Cardiac septum (tissue), 1 donor: Measurements from ENCODE around the gene SLC26A6. TPM values are rescaled to one million over a fixed set of nuclear protein-coding genes. Genes with fewer than 3 reads are reported as not detected.

Experiments
- DNase-seq: peaks from one replicate; pipeline ENCODE4 v3.0.0-alpha.2; 2020; ENCODE audit warnings: low spot score
- intact Hi-C: fragments of 100-400 bp; cut with DNase I; formaldehyde crosslinking; loops from one replicate; pipeline ENCODE4 v1.14.0; 2022
- long read RNA-seq: library from polyadenylated mRNA; unstranded; transcript quantifications from one replicate; pipeline ENCODE4 v2.0.0, GENCODE V29; 2021
- total RNA-seq: library from RNA; stranded (reverse); fragmentation: NEBNext Ultra II Directional; extraction: Animal tissue kit (Norgen Biotek cat#: 25700); gene quantifications from one replicate; pipeline ENCODE4 v1.2.1, GENCODE V29; 2021
- donor health status: DM: no; HTN: no; CAD: no.

Gene SLC26A6, protein sequence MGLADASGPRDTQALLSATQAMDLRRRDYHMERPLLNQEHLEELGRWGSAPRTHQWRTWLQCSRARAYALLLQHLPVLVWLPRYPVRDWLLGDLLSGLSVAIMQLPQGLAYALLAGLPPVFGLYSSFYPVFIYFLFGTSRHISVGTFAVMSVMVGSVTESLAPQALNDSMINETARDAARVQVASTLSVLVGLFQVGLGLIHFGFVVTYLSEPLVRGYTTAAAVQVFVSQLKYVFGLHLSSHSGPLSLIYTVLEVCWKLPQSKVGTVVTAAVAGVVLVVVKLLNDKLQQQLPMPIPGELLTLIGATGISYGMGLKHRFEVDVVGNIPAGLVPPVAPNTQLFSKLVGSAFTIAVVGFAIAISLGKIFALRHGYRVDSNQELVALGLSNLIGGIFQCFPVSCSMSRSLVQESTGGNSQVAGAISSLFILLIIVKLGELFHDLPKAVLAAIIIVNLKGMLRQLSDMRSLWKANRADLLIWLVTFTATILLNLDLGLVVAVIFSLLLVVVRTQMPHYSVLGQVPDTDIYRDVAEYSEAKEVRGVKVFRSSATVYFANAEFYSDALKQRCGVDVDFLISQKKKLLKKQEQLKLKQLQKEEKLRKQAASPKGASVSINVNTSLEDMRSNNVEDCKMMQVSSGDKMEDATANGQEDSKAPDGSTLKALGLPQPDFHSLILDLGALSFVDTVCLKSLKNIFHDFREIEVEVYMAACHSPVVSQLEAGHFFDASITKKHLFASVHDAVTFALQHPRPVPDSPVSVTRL
- 8.9 TPM for total RNA-seq
- long read RNA-seq, partial matches to known transcripts = 1 of 12 reads
- long read RNA-seq, other reads (novel, unspliced or antisense) = 9 of 12 reads

DNA sequence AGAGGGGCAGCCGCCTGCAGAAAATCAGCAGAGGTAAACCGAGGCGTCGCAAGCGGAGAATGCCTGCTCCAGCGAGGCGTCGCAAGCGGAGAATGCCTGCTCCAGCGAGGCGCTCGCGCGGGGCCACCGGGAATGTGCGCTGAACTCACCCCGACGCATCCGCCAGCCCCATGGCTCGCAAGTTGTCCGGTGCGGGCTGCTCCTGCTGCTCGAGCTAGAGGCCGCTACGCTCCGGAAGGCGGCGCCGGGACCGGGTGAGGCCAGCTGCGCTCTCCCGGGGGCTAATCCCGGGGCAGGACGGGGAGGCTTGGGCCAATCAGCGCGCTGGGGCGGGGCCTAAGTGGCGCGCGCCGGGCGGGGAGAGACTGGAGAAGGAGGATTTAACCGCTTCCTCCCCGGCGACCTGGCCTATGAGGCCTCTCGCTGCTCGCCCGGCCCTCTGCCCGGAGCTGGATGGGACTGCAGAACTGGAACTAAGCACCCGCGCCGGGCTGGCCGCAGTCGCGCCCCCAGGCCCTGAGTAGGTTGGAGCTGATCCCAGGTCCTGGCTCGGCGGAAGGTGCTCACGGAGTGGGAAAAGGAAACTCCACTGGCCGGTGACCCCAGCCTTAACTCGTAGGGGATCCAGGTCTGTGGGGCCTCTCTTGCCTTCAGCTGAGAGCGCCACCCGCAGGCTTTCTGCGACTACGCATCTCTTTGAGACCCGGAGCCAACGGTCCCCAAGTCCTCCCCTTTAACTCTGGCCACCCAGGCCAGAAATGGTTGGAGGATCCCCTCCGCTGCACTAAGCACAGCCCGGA lies at the start of gene SLC26A6:
Gene SLC26A6 (minus strand): TSS at position 240 of the 800 bp plus-strand sequence. CDS start 68 bp downstream, at position 172.
- intact Hi-C loops = loop anchor here (1.0 to 2.0 kb wide), 3 partner anchors 21 to 49 kb away; partner anchors contain the start of genes NCKIPSD and UQCRC1

DNA sequence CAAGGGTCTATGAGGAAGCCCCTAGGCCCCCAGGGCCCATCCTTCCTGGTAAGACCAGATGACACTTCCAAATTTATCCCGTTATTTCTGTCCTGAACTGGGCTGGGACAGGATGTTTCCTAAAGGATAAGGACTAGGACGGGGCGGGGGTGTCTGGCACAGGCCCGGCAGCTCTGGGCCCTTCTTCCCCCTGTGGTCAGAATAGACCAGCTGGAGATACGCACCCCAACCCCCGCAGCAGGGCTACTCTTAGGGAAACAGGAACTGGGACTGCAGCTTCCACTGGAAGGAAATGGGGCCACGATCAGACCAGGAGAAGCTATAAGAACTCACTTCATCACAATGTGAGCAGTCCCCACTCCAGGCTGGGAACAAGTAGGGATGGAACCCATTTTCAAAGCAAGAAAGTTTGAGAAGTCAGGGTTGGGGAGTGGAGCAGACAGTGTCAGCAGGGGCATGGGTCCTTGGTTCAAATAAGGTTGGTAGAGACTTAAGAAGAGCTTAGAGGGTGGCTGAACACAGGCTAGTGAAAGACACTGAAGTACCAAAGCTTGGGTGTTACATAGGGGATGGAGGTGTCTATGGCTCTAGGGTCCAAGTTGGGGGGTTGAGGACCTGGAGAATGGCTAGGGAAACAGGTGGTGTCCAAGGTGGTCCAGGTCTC lies 49.4 kb upstream of the SLC26A6 start:
- intact Hi-C loops = loop anchor here (2.0 to 5.0 kb wide), 2 partner anchors 50 to 163 kb away; partner anchors contain the start of genes PRKAR2A and SLC26A6
- no peak for DNase-seq

More for the DNA sequence above, at the start of gene SLC26A6:
- DNase-seq = peak; percentile 99

DNA sequence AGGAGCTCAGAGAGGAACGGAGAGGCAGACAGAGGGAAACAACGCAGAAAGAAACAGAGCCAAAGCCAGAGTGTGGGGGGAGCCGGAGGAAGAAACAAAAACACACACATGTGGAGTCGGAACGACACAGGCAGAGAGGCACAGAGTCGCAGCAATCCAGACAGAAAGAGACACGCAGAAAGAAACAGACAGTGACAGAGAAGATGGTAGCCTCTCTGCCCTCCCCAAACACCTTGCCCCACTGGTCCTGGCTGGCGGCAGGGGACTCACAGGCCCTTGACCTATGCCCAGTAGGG lies 48.7 kb upstream of the SLC26A6 start:
- intact Hi-C loops = loop anchor here (2.0 kb wide), 1 partner anchor 49 kb away; the partner anchor contains the start of gene SLC26A6
- no peak for DNase-seq

DNA sequence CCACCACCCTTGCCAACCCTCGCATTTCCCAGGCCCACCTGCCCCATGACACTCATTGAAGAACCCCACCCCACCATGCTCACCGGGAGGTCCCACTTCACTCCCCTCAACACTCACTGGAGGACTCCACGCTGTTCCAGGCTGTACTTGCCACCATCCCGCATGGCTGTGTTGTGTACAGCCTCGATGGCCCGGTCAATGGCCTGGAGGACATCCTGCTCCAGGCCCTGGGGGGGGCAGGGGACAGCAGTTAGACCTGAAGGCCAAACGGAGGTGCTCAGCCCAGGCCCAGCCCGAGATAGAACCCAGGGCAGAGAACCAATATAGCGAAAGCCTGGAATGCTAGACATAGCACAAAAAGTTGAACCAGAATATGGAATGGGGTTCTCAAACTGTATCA lies 47.5 kb upstream of the SLC26A6 start:
- intact Hi-C loops = no loop called here
- DNase-seq = no peak

DNA sequence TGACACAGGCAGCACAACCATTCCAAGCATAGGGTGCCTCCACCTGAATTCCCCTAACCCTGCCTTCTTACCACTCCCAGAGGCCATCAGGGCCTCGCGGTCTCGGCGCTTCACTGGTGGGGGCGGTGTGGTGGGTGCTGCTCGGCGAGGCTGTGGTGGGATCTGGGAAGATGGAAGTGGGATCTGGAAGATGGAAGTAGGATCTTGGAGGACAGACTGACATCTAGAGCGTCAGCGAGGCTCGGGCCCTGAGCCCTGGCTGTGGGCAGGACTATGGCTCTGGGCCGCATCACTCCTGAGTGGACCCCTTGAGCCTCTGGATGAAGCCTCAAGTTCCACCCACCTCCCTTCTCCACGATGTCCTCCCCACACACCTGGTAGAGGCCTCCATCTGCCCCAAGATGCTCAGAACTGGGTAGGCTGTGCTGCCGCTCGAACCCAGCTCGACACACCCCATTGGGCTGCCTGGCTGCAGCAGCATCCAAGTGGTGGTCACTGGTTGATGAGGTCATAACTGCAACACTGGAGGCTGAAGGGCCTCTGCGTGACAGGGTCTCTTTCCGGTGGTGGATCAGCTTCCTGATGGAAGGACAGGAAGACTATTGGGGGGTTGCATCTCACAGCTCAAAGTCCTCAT lies 46.8 kb upstream of the SLC26A6 start:
- no peak for DNase-seq
- intact Hi-C loops = no loop called here

DNA sequence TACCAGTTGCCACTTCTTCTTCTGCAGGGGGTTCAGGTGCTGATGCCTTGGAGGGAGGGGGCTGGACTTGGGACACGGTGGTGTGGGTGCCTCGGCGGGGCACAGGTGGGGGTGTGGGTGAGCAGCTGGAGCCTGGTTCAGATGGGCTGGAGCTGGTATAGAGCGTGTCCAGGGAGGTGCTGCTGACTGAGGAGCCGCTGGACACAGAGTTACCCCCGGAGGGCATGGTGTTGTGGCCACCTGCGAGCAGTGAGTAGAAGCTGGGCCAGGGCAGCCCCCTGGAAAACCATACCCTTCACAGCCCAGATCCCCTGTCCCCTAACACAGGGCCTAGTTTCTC lies 46.2 kb upstream of the SLC26A6 start:
- DNase-seq = no peak
- intact Hi-C loops = no loop called here

DNA sequence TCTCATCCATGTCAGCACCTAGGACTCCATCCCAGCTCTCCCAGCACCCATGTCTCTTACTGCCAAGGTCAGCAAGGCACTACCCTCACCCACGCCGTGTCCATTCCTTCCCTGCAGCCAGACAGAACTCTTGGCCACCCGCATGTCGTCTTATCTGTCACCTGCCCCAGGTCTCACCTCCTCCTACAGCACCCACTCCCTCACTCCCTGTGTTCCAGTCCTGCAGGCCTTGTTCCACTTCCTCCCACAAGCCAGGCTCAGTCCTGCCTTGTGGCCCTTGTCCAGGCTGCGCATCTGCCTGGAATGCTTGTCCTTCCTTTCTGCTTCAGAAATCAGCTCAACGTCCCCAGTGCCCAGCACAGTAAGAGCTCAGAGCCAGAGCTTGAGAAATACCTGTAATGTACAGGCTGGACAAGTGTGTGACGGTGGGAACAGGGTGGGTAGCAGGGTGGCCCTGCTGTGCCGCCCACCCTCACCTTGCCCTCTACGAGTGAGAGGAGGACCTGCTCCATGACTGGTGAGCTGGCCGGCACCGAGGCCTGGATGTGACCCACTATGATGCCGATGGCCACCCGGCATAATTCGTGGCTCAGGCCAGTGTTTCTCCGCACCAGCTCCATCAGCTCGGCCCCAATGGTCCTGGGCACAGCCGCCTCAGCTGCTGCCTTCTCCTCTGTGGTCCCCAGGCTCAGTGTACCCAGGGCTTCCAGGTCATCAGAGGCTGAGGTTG lies 45.7 kb upstream of the SLC26A6 start:
- intact Hi-C loops = no loop called here
- DNase-seq = no peak

DNA sequence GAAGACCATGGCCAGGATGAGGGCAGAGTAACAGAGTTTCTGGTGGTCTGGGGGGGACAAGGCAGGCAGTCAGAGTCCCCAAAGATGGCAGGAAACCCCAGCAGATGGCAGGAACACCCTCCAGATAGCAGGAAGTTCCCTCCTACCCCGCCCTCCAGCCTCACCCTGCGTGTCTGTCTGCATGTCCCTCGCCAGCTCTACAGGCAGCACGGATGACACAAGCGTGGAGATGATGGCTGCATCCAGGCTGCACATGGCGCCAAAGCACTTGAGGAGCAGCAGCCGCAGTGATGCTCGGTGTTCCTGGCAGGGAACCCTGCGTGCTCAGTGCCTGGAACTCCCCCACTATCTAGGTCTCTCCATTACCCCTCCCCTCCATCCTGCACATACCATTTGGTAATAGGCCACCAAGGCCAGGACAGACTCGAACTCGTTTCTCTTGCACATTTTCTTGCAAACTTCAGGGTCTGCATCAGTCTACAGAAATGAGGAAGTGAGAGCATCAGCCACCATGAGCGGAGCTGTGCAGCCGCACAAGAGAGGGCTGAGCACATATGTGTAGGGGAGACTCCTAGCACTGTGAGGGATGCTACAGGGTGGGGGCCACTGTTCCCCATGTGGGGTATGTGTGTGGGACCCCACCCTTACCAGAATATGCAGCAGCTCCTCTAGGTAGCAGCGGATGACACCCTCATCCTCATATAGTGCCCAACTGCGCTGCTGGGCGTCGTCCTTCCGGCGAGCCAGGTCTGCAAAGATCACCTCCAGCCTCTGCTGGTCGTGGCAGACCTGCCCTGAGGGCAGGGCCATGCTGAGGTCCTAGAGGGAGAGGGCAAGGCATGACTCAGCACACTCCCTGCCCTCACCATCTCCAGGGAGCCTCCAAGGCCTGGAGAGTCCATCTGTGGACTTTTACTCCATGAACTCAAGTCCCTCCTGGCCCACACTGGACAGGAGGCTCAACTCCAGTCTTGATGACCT lies 44.4 kb upstream of the SLC26A6 start:
- intact Hi-C loops = no loop called here

DNA sequence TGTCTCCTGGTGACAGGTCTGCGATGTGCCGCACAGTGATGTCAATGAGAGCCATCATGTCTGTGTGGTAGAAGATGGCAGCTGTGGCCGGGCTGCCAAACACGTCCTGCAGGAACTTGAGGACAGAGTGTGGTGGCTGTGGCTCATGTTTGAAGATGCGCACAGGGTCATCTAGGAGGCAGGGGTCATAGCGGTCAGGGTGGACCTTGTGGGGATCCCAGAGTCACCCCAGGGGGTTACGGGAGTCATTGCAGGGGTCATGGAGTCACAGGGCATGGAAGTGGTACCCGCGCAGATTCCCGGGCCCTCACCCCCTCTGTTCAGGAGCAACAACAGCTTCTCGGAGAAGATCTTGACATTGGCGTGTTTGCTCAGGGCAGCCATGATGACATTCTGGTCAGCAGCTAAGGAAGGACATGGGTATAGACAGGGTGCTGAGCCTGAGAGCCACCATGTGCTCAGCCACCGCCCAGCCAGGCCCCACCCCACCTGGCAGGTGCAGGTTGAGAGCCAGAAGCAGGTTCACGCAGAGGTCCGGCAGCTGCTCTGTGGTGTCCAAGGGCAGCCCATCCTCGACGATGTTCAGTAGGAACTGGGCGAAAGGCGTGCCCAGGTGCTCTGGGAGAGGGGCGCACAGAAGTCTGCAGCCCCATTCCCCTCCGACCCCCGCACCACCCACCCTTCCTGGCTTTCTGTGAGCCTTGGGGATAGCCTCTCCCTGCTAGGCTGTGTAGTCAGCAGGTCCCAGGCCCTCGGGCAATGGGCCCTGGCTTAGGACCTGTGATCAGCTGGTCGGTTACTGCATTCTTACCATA lies 43.5 kb upstream of the SLC26A6 start:
- DNase-seq = no peak

More for the DNA sequence above, 44.4 kb upstream of the SLC26A6 start:
- no peak for DNase-seq

DNA sequence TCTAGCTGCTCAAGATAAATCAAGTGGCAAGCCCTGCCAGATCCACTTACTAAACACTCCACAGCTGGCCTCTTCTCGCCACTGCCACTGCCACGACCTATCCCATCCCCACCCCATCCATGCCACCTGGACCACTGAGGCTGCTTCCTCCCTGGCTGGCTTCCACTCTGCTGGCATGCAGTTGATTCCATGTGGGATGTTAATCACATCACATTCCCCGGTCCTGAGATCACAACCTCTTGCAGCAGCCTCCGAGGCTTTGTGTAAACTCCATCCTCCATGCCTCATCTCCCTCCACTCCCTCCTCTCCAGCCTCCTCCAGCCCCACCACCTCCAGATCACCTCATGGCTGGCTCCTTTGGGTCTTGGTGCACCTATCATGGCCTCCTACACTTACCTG lies 42.8 kb upstream of the SLC26A6 start:
- intact Hi-C loops = no loop called here
- no peak for DNase-seq

More for the DNA sequence above, 43.5 kb upstream of the SLC26A6 start:
- intact Hi-C loops = no loop called here

DNA sequence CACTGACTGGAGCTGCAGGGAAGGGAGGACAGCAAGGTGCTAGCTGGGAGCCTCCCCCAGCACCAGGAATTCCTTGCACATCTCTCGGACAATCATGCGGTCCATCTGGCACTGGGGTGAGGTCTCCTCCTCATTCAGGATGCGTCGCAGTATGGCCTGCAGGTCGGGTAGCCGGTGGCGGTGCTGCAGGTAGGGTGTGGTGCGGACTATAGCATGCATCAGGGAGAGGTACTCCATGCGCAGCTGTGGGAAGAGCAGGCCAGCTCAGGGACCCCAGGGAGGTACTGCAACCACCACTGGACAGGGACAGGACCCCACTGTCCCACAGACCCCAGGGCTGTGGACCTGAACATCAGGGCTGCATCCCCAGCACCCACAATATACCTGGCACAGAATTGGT lies 39.2 kb upstream of the SLC26A6 start:
- intact Hi-C loops = no loop called here
- no peak for DNase-seq

DNA sequence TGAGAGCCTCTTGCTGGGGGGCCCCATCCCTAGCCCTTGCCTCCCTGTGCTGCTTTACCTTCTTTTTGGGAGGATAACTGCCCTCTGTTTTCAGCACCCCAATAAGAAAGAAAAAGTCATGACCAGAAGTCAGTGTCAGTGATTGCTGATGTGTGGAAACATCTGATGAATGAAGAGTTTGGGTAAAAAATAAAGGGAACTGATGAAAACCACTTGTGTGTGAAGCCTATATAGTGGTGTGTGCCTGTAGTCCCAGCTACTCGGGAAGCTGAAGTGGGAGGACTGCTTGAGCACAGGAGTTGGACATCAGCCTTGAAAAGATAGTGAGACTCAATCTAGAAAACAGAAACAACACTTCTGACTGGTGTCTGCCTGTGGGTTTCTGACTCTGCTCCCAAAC lies 37.3 kb upstream of the SLC26A6 start:
- DNase-seq = no peak
- intact Hi-C loops = no loop called here

DNA sequence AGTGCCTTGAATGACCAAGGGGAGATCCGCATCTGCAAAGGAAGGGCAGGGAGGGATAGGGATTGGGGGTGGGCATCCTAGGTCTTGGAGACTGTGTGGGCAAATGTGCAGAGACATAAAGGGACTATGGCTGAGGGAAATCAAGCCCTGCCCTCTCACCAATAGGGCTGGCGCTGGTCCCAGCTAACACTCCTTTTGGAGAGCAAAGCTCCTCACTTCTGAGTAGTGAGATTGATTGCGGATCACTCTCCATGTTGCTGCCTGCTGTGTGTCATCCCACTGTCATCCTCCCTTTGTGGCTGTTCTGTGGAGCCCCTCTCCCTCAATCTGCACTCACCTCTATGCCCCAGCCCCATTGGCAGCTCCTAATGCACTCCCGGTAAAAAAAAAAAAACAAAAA lies 29.7 kb upstream of the SLC26A6 start:
- DNase-seq = no peak
- intact Hi-C loops = no loop called here

DNA sequence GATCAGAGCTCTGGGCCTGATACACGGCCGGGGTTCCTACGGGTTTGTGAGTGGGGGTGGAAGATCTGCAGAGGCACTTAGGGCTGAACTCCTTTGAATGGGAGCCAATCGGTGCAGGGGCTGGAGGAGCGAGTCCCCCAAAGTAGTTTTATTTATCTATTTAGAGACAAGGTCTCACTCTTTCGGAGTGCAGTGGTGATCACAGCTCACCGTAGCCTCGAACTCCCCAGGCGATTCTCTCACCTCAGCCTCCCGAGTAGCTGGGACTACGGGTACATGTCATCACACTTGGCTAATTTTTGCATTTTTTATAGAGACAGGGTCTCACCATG lies 29.0 kb upstream of the SLC26A6 start:
- DNase-seq = no peak
- intact Hi-C loops = no loop called here

DNA sequence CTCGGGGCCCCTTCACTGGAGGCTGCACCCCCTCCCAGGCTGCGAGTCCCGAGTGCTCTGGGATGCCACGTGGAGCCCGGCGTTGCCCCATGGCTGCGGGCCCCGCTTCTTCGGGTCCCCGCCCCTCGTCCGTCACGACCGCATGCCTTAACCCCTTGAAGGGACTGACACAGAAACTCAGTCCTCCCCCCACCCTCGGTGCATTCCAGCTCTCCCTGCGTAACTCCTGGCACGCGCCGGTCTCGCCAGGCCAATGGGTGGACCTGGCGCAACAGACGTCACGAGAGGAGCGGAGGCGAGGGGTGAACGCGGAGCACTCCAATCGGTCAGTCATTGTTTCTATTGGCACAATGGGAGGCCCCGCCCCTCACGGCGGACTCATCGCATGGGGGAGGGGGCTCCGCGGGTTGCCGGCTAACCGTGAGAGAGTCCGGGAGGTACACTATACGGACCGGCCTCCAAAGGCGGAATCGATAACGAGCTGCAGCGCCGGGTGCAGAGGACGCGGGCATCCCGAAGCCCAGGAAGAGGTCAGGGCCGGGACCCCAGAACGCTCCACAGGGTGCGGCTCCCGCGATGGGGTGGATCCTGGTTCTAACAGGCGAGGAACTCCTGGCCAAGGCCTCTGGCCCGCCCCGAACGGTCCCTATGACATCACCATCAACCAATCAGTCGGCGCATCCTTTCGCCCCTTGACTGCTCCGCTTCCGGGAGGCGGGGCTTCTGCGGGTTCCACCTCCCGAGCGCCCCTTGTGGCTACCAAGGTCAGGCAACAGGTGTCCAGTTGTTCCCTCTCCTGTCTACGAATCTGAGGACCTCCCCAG lies 28.4 kb upstream of the SLC26A6 start:
- intact Hi-C loops = no loop called here
- peak; percentile 93 for DNase-seq
